ENCODE data around the gene ABHD6. TPM values are rescaled to one million over a fixed set of nuclear protein-coding genes. Genes with fewer than 3 reads are reported as not detected.
"Not testable (repeated sequence)": the region's sequence is repeated elsewhere in the genome, so short reads cannot be mapped to it uniquely, and the experiment has no call there.

Gene ABHD6
- total RNA-seq, 1 experiment from 2014 or later: 3.4 TPM

GRCh38 chr3:58198804-58199203 lies 38.8 kb upstream of the ABHD6 start:
- no peak for TF ChIP-seq CTCF (IDR thresholded peaks at IDR 0.05; ENCODE audit: unreplicated experiment)
- no TSS peak for BruUV-seq (replicated peaks)
- Mint-ChIP-seq H3K9me3 (ENCODE audit: unreplicated experiment) (no peaks in the 10 kb centered on the region), H3K36me3 (ENCODE audit: insufficient read depth, unreplicated experiment) (no peaks in the 10 kb centered on the region), H3K27me3 (ENCODE audit: insufficient read depth, unreplicated experiment) (peaks cover 10% of the 10 kb centered on the region), H3K4me1 (ENCODE audit: insufficient read depth, unreplicated experiment) (no peaks in the 10 kb centered on the region), H3K4me3 (ENCODE audit: unreplicated experiment) (no peak overlapping the region), H3K27ac (ENCODE audit: low read depth, unreplicated experiment) (no peak overlapping the region)
- intact Hi-C loops (cut with micrococcal nuclease): no loop called here
- DNase-seq (ENCODE audit: unreplicated experiment): no peak
- ChIA-PET CTCF (interaction anchor here (1.2 to 1.3 kb wide), 4 partner anchors 9 to 100 kb away, joined by 3 to 9 read pairs (median 3); no protein-coding TSS in a partner anchor), POLR2A (no interaction called here)

- Mint-ChIP-seq H3K27ac (ENCODE audit: low read depth, unreplicated experiment) (no peak overlapping the region), H3K4me3 (ENCODE audit: unreplicated experiment) (no peak overlapping the region), H3K27me3 (ENCODE audit: insufficient read depth, unreplicated experiment) (peaks cover 10% of the 10 kb centered on the region), H3K9me3 (ENCODE audit: unreplicated experiment) (no peaks in the 10 kb centered on the region), H3K36me3 (ENCODE audit: insufficient read depth, unreplicated experiment) (no peaks in the 10 kb centered on the region), H3K4me1 (ENCODE audit: insufficient read depth, unreplicated experiment) (no peaks in the 10 kb centered on the region)
- intact Hi-C loops (cut with micrococcal nuclease): no loop called here
- POLR2A ChIA-PET: interaction anchor here (0.7 to 2.7 kb wide), 5 partner anchors 11 to 189 kb away, joined by 3 to 10 read pairs (median 3); partner anchors contain the start of genes HTD2 and RPP14
- TF ChIP-seq CTCF (IDR thresholded peaks at IDR 0.05; ENCODE audit: unreplicated experiment): no peak
- CTCF ChIA-PET: interaction anchor here (0.6 to 1.7 kb wide), 9 partner anchors 8 to 101 kb away, joined by 3 to 9 read pairs (median 5); no protein-coding TSS in a partner anchor
- DNase-seq (ENCODE audit: unreplicated experiment): no peak
- BruUV-seq (replicated peaks): no TSS peak
Observed at GRCh38 chr3:58200121-58200709, 37.4 kb upstream of the ABHD6 start.

GRCh38 chr3:58200846-58201355 lies 36.7 kb upstream of the ABHD6 start:
- H3K27ac Mint-ChIP-seq (ENCODE audit: low read depth, unreplicated experiment): no peak overlapping the region
- ChIA-PET POLR2A (interaction anchor here (0.7 to 2.7 kb wide), 5 partner anchors 12 to 190 kb away, joined by 3 to 10 read pairs (median 3); partner anchors contain the start of genes HTD2 and RPP14), CTCF (interaction anchor here (0.6 to 1.7 kb wide), 6 partner anchors 7 to 794 kb away, joined by 3 to 8 read pairs (median 5); no protein-coding TSS in a partner anchor)
- no peaks in the 10 kb centered on the region for H3K4me1 Mint-ChIP-seq (ENCODE audit: insufficient read depth, unreplicated experiment)
- no peaks in the 10 kb centered on the region for H3K36me3 Mint-ChIP-seq (ENCODE audit: insufficient read depth, unreplicated experiment)
- no peak overlapping the region for H3K4me3 Mint-ChIP-seq (ENCODE audit: unreplicated experiment)
- no peaks in the 10 kb centered on the region for H3K9me3 Mint-ChIP-seq (ENCODE audit: unreplicated experiment)
- H3K27me3 Mint-ChIP-seq (ENCODE audit: insufficient read depth, unreplicated experiment): peaks cover 10% of the 10 kb centered on the region
- no TSS peak for BruUV-seq (replicated peaks)
- intact Hi-C loops (cut with micrococcal nuclease): no loop called here
- no peak for TF ChIP-seq CTCF (IDR thresholded peaks at IDR 0.05; ENCODE audit: unreplicated experiment)
- DNase-seq (ENCODE audit: unreplicated experiment): no peak

- ChIA-PET CTCF (interaction anchor here (0.6 to 1.7 kb wide), 5 partner anchors 11 to 793 kb away, joined by 3 to 8 read pairs (median 6); no protein-coding TSS in a partner anchor), POLR2A (interaction anchor here (1.3 to 2.7 kb wide), 3 partner anchors 12 to 16 kb away, joined by 3 to 10 read pairs (median 5); no protein-coding TSS in a partner anchor)
- DNase-seq (ENCODE audit: unreplicated experiment); BruUV-seq (replicated peaks); H3K4me3 Mint-ChIP-seq (ENCODE audit: unreplicated experiment); H3K4me1 Mint-ChIP-seq (ENCODE audit: insufficient read depth, unreplicated experiment); H3K36me3 Mint-ChIP-seq (ENCODE audit: insufficient read depth, unreplicated experiment); H3K27ac Mint-ChIP-seq (ENCODE audit: low read depth, unreplicated experiment); intact Hi-C loops (cut with micrococcal nuclease); H3K9me3 Mint-ChIP-seq (ENCODE audit: unreplicated experiment): not testable (repeated sequence)
- H3K27me3 Mint-ChIP-seq (ENCODE audit: insufficient read depth, unreplicated experiment): peaks cover 10% of the 10 kb centered on the region
Observed at GRCh38 chr3:58201451-58201850, 36.1 kb upstream of the ABHD6 start.

Measured in MCF 10A (cell line).